ENCODE data around the gene CACNA2D3. TPM values are rescaled to one million over a fixed set of nuclear protein-coding genes. Genes with fewer than 3 reads are reported as not detected.

The CACNA2D3 gene
- total and polyA plus RNA-seq, 2 experiments from 2014 or later = 1.1 to 2.5 TPM

DNA sequence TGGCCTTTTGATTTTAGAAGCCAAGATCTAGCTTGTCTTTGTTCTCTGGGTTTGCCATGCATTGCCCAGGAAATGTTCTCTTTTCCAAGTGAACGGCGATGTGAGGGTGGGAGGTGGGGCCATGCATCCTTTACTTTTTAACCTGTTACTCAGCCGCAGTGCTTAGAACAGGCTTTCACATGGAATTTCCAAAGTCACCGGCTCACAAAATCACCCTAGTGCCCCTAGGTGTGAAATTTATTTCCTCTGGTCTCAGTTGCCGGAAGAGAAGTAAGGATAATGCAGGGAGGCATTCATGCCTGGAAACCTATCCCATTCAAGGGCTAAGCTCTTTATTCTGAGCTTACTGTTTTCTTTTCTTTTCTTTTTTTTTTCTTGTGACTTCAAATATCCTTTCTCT lies 93.2 kb downstream of the CACNA2D3 start:
- Histone ChIP-seq H3K36me3 (replicated peaks; ENCODE audit: insufficient read depth, low read depth) (no peaks in the 10 kb centered on the region), H3K4me1 (ENCODE audit: insufficient read depth) (no peaks in the 10 kb centered on the region), H3K9me2 (replicated peaks; ENCODE audit: insufficient read depth) (no peaks in the 10 kb centered on the region), H3K4me2 (no peak overlapping the region), H3K4me3 (no peak overlapping the region), H3K9me3 (ENCODE audit: low read depth) (no peaks in the 10 kb centered on the region), H2AFZ (no peak overlapping the region), H4K20me1 (ENCODE audit: insufficient read depth, poor library complexity, severe bottlenecking) (no peaks in the 10 kb centered on the region), H3K27me3 (no peaks in the 10 kb centered on the region), H3K79me2 (no peaks in the 10 kb centered on the region), H3K27ac (no peak overlapping the region)
- 81% methylated on average over 5 of the region's 5 CpGs for WGBS (ENCODE audit: low lambda C conversion rate, missing lambda C conversion rate)
- TF ChIP-seq EZH2 (IDR thresholded peaks at IDR 0.05; ENCODE audit: borderline replicate concordance) (no peak), EZH2phosphoT487 (IDR thresholded peaks at IDR 0.05; ENCODE audit: low read depth, severe bottlenecking, unreplicated experiment) (no peak)
- TF ChIP-seq, protein P1, sequence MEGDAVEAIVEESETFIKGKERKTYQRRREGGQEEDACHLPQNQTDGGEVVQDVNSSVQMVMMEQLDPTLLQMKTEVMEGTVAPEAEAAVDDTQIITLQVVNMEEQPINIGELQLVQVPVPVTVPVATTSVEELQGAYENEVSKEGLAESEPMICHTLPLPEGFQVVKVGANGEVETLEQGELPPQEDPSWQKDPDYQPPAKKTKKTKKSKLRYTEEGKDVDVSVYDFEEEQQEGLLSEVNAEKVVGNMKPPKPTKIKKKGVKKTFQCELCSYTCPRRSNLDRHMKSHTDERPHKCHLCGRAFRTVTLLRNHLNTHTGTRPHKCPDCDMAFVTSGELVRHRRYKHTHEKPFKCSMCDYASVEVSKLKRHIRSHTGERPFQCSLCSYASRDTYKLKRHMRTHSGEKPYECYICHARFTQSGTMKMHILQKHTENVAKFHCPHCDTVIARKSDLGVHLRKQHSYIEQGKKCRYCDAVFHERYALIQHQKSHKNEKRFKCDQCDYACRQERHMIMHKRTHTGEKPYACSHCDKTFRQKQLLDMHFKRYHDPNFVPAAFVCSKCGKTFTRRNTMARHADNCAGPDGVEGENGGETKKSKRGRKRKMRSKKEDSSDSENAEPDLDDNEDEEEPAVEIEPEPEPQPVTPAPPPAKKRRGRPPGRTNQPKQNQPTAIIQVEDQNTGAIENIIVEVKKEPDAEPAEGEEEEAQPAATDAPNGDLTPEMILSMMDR (IDR thresholded peaks at IDR 0.05; ENCODE audit: poor library complexity) = no peak
- no peak for DNase-seq (ENCODE audit: low spot score)

DNA sequence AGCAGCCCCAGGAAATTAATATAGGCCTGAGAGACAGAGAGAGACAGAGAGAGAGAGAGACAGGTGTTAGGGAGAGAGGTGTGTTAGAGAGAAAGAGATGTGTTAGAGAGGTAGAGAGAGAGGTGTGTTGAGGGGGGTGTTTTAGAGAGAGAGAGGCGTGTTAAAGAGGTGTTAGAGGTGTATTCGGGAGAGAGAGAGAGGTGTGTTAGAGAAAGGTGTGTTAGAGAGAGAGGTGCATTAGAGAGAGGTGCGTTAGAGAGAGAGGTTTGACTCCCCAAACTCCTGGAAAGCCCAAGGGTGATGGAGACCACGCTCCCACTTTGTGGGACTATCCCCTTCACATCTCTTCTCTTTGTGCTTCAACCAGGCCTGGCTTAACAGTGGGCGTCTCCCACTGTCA lies 95.5 kb downstream of the CACNA2D3 start:
- Histone ChIP-seq H3K27ac (no peak overlapping the region), H3K27me3 (no peaks in the 10 kb centered on the region), H4K20me1 (ENCODE audit: insufficient read depth, poor library complexity, severe bottlenecking) (no peaks in the 10 kb centered on the region), H3K36me3 (replicated peaks; ENCODE audit: insufficient read depth, low read depth) (no peaks in the 10 kb centered on the region), H3K4me1 (ENCODE audit: insufficient read depth) (no peaks in the 10 kb centered on the region), H3K4me3 (no peak overlapping the region), H2AFZ (no peak overlapping the region), H3K9me2 (replicated peaks; ENCODE audit: insufficient read depth) (no peaks in the 10 kb centered on the region), H3K9me3 (ENCODE audit: low read depth) (no peaks in the 10 kb centered on the region), H3K4me2 (no peak overlapping the region), H3K79me2 (no peaks in the 10 kb centered on the region)
- WGBS (ENCODE audit: low lambda C conversion rate, missing lambda C conversion rate) = 93% methylated on average over 5 of the region's 5 CpGs
- DNase-seq (ENCODE audit: low spot score) = no peak
- TF ChIP-seq EZH2 (IDR thresholded peaks at IDR 0.05; ENCODE audit: borderline replicate concordance) = no peak
- TF ChIP-seq, protein P1 (IDR thresholded peaks at IDR 0.05; ENCODE audit: poor library complexity) = no peak
- TF ChIP-seq EZH2phosphoT487 (IDR thresholded peaks at IDR 0.05; ENCODE audit: low read depth, severe bottlenecking, unreplicated experiment) = no peak

DNA sequence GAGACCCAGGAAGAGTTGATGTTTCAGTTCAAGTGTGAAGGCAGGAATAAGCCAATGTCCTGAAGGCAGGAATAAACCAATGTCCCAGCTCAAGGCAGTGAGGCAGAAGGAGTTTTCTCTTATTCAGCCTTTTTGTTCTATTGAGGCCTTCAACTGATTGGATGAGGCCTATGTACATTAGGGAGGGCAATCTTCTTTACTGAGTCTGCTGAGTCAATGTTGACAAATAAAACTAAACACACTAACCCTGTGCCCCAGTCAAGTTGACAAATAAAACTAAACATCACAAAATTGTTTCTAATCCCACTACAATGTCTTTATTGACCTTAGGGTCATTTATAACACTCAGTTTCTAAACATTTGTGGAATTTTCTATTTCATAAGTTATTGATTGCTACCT lies 100.0 kb downstream of the CACNA2D3 start:
- no peaks in the 10 kb centered on the region for H4K20me1 ChIP-seq (ENCODE audit: insufficient read depth, poor library complexity, severe bottlenecking)
- no peak overlapping the region for H3K27ac ChIP-seq
- TF ChIP-seq, protein P1 (IDR thresholded peaks at IDR 0.05; ENCODE audit: poor library complexity) = no peak
- TF ChIP-seq EZH2 (IDR thresholded peaks at IDR 0.05; ENCODE audit: borderline replicate concordance) = no peak
- no peak for TF ChIP-seq EZH2phosphoT487 (IDR thresholded peaks at IDR 0.05; ENCODE audit: low read depth, severe bottlenecking, unreplicated experiment)
- DNase-seq (ENCODE audit: low spot score) = no peak
- no peaks in the 10 kb centered on the region for H3K9me2 ChIP-seq (replicated peaks; ENCODE audit: insufficient read depth)
- no peak overlapping the region for H3K4me2 ChIP-seq
- no peaks in the 10 kb centered on the region for H3K36me3 ChIP-seq (replicated peaks; ENCODE audit: insufficient read depth, low read depth)
- no peak overlapping the region for H3K4me3 ChIP-seq
- H3K27me3 ChIP-seq = no peaks in the 10 kb centered on the region
- H2AFZ ChIP-seq = no peak overlapping the region
- no peaks in the 10 kb centered on the region for H3K9me3 ChIP-seq (ENCODE audit: low read depth)
- H3K79me2 ChIP-seq = no peaks in the 10 kb centered on the region
- no peaks in the 10 kb centered on the region for H3K4me1 ChIP-seq (ENCODE audit: insufficient read depth)

DNA sequence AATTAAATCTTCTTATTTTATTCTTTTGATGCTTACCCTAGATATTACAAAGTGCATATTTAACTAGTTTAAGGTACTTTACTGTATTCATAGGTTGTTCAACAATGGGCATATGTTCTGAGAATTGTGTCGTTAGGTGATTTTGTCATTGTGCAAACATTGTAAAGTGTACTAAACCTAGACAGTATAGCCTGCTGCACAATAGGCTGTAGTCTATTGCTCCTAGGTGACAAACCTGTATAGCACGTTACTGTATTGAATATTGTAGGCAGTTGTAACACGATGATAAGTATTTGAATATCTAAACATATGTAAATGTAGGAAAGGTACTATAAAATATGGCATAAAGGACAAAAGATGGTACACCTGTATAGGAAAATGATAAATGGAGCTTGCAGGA lies 100.7 kb downstream of the CACNA2D3 start:
- no peaks in the 10 kb centered on the region for H3K36me3 ChIP-seq (replicated peaks; ENCODE audit: insufficient read depth, low read depth)
- H3K4me2 ChIP-seq = no peak overlapping the region
- H3K9me3 ChIP-seq (ENCODE audit: low read depth) = no peaks in the 10 kb centered on the region
- no peak for DNase-seq (ENCODE audit: low spot score)
- no peaks in the 10 kb centered on the region for H4K20me1 ChIP-seq (ENCODE audit: insufficient read depth, poor library complexity, severe bottlenecking)
- H3K27ac ChIP-seq = no peak overlapping the region
- H3K9me2 ChIP-seq (replicated peaks; ENCODE audit: insufficient read depth) = no peaks in the 10 kb centered on the region
- no peaks in the 10 kb centered on the region for H3K4me1 ChIP-seq (ENCODE audit: insufficient read depth)
- 53% methylated on average over 3 of the region's 3 CpGs for WGBS (ENCODE audit: low lambda C conversion rate, missing lambda C conversion rate)
- H3K4me3 ChIP-seq = no peak overlapping the region
- no peaks in the 10 kb centered on the region for H3K79me2 ChIP-seq
- H3K27me3 ChIP-seq = no peaks in the 10 kb centered on the region
- no peak overlapping the region for H2AFZ ChIP-seq
- TF ChIP-seq EZH2phosphoT487 (IDR thresholded peaks at IDR 0.05; ENCODE audit: low read depth, severe bottlenecking, unreplicated experiment) (no peak), EZH2 (IDR thresholded peaks at IDR 0.05; ENCODE audit: borderline replicate concordance) (no peak)
- TF ChIP-seq, protein P1 (IDR thresholded peaks at IDR 0.05; ENCODE audit: poor library complexity) = no peak

Data from hepatocyte (in vitro differentiated cells).